Motor neuron (in vitro differentiated cells): Measurements from ENCODE around the gene IQCE. TPM values are rescaled to one million over a fixed set of nuclear protein-coding genes. Genes with fewer than 3 reads are reported as not detected.

Experiments
- ATAC-seq, 8 experiments: fragments of 200-7000 bp; cut with Tn5 transposase; replicated peaks in 6 of 8; 2 replicates each; pipeline ENCODE4 v1.8.0; 2021; ENCODE audit warnings: mild to moderate bottlenecking in 8 of 8, moderate library complexity in 8 of 8
- H3K27ac ChIP-seq, 2 donors: fragments of 250-450 bp; sonication (Bioruptor Pico); 2 replicates each; pipeline ENCODE4 v1.9.0; 2021; ENCODE audit warnings: antibody characterized with exemption in 2 of 2, mild to moderate bottlenecking in 2 of 2, moderate library complexity in 1 of 2
- H3K4me1 ChIP-seq, 2 donors: fragments of 250-450 bp; sonication (Bioruptor Pico); replicated peaks in 1 of 2; 2 replicates each; pipeline ENCODE4 v1.6.1; 2021; ENCODE audit warnings: antibody characterized with exemption in 2 of 2, mild to moderate bottlenecking in 2 of 2, moderate library complexity in 1 of 2
- H3K4me3 ChIP-seq, 5 donors: fragments of 250-450 bp; sonication (Bioruptor Pico); 2 replicates each; pipeline ENCODE4 v1.9.0; 2021; ENCODE audit warnings: antibody characterized with exemption in 5 of 5, mild to moderate bottlenecking in 5 of 5, moderate library complexity in 4 of 5
- WGBS, 10 experiments: fragments of 450-650 bp; shearing (Covaris generic); methylation state at CpG; one replicate each; pipeline ENCODE4 v1.0.0; 2022; 5-methylcytosine and 5-hydroxymethylcytosine counted together
- in situ Hi-C, 9 experiments: fragments of 400-800 bp; cut with MboI; loops; one replicate each; pipeline ENCODE4 v1.15.0; 2021; ENCODE audit warnings: low sequenced_read_pairs in 9 of 9, low pct_unique_long_range_greater_than_20kb in 2 of 9; ENCODE audit not compliant: unreplicated experiment in 9 of 9
- total RNA-seq, 8 experiments: library from RNA; unstranded; fragments of 300-600 nt; gene quantifications; 2 replicates each; pipeline versions ENCODE4 v1.2.3 to v1.2.4, GENCODE V29; 2022

Gene IQCE
- total RNA-seq, 8 experiments from 2014 or later: 5.5 to 26.5 (median 6.5) TPM

DNA sequence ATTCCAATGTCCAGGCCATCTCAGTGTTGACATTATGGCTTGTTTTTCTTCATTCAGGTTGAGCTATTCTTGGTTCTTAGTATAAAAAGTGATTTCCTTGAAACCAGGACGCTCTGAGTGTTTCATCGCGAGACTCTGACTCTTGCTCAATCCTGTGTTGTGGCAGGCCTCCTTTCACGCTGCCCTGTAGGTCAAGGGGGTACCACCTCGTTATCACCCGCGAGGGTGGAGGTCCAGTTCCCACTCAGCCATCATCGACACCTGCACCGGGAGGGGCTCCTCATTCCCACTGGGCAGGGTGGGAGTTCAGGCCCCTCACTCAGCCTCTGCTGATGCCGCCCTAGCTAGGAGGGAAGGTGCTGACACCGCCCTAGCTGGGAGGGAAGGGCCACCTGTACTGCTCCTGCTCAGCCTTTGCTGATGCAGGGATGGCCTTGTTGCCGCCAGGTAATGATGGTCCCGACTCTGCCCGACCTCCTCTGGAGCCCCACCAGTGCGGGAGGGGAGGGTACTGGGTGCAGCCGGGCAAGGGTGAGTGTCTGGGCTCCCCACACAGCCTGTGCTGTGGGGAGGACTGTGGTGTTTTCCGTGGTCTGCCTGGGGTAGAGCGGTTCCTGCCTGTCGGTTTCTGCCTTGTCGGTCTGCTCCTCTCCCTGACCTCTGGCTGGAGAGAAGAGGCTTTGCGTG, 16.4 kb downstream of the IQCE start:
- no peaks in the 10 kb centered on the region for H3K4me1 ChIP-seq
- ATAC-seq: no peak
- no peak overlapping the region for H3K4me3 ChIP-seq
- 60 to 100% (median 91%) methylated on average over 2 to 5 of the region's 21 CpGs; no CpG with 5 or more reads in 1 of the 10 experiments for WGBS, 10 experiments
- in situ Hi-C loops: no loop called here
- H3K27ac ChIP-seq: no peak overlapping the region

- ATAC-seq: no peak
- no peak overlapping the region for H3K27ac ChIP-seq
- no peaks in the 10 kb centered on the region for H3K4me1 ChIP-seq
- in situ Hi-C loops: no loop called here
- H3K4me3 ChIP-seq: no peak overlapping the region
- 50 to 100% (median 89%) methylated on average over 1 to 13 of the region's 21 CpGs; no CpG with 5 or more reads in 2 of the 10 experiments for WGBS, 10 experiments
These were observed 17.1 kb downstream of the IQCE start for GRCh38 chr7:2575733-2576340.

DNA sequence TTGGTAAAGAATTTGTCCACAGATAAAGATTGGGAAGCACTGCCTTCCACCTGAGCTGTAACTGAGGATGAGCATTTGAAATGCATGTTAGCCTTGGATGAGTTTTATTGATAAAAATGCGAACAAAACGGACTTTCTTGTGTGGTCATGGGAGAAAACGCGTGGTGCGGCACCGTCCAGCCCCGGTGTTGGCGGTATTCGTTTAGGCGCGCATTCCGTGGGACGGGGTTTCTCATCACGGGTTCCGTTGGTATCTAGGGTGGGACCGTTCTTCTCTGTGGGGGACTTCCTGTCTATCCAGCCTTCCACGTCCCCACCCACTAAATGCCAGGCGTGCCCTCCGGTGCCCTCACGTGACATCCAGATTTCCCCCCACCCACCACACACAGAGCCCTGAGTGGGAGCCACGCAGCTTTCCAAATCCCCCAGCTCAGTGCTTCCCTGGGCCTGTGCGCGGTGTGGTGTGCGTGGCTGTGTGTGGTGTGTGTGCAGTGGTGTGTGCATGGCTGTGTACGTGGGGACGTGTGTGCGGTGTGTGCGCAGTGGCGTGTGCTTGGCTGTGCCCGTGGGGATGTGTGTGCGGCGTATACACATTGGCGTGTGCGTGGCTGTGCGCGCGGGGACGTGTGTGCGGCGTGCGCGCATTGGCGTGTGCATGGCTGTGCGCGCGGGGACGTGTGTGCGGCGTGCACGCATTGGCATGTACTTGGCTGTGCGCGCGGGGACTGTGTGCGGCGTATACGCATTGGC, 18.1 kb downstream of the IQCE start:
- WGBS, 10 experiments: 93 to 100% (median 97%) methylated on average over 2 to 4 of the region's 56 CpGs; no CpG with 5 or more reads in 6 of the 10 experiments
- in situ Hi-C loops: no loop called here
- Histone ChIP-seq H3K27ac (no peak overlapping the region), H3K4me3 (no peak overlapping the region), H3K4me1 (no peaks in the 10 kb centered on the region)
- ATAC-seq: no peak

DNA sequence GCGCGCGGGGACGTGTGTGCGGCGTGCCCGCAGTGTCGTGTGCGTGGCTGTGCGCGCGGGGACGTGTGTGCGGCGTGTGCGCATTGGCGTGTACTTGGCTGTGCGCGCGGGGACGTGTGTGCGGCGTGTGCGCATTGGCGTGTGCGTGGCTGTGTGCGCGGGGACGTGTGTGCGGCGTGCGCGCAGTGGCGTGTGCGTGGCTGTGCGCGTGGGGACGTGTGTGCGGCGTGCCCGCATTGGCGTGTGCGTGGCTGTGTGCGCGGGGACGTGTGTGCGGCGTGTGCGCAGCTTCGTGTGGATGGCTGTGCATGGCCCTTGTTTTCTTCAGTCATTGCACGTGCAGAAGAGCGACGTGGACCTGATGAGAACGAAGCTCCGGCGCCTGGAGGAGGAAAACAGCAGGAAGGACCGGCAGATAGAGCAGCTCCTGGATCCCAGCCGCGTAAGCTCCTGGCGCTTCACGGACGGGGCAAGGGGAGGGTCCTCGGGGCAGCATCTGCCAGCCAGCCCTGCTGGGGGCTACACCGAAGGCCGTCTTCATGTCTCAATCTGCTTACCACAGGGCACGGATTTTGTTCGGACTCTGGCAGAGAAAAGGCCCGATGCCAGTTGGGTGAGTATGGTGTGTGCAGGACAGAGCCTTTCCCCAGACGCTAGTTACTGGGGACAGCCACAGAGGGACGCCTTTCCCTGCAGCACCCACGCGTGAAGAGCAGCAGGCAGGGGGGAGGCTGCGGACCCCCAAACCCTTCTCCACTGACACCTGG, 19.3 kb downstream of the IQCE start:
- Histone ChIP-seq H3K27ac (no peak overlapping the region), H3K4me1 (no peaks in the 10 kb centered on the region), H3K4me3 (no peak overlapping the region)
- 73 to 100% (median 94%) methylated on average over 1 to 25 of the region's 73 CpGs; no CpG with 5 or more reads in 4 of the 10 experiments for WGBS, 10 experiments
- no peak for ATAC-seq
- in situ Hi-C loops: no loop called here

DNA sequence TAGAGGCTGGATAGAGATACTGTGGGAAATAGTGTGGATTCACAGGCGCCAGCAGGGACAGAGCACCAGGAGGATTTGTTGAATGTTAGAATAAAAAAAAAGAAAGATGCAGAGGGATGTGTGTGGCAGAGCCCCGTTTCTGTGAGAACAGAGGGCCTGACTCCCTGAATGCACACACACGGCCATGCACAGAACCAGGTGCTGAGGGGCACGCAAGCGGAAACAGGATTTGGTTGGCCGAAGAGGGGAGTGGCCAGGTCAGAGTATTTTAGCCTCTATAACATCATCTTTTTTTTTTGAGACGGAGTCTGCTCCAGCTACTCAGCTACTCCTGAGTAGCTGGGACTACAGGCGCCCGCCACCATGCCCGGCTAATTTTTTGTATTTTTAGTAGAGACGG, 21.9 kb downstream of the IQCE start:
- ATAC-seq: no peak
- in situ Hi-C loops: no loop called here
- H3K4me3 ChIP-seq: no peak overlapping the region
- no peaks in the 10 kb centered on the region for H3K4me1 ChIP-seq
- WGBS, 10 experiments: 71 to 100% (median 95%) methylated on average over 1 to 6 of the region's 11 CpGs; no CpG with 5 or more reads in 1 of the 10 experiments
- no peak overlapping the region for H3K27ac ChIP-seq

DNA sequence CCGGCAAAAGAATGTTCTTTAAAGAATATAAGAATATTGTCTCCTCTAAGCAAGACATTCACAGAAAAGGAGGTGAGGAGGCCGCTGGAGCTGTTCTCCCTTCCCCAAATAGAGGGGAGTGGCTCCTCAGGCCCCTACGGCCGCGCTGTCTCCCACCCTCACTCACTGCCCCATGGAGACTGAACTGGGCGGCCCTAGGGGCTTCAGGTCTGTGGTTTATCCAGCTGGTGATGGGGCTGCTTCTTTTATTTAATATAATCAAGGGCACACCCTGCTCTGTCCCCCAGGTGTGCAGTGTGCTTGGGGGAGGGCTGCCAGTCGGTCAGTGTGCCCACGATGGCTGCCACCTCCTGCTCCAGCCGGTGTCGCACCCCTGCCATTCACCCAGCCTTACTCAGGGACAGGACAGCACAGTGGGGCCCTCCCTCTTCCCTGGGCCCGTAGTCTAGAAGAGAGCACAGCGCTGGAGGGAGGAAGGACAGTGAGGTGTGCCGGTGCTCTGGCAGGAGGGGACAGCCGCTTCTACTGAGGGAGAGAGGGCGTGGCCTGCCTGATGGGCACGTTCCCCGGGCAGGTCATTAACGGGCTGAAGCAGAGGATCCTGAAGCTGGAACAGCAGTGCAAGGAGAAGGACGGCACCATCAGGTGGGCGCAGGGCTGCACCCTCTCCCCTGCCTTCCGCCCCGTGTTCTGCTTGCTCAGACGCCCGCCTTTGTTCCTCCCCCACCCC, 23.4 kb downstream of the IQCE start:
- WGBS, 10 experiments: 68 to 83% (median 69%) methylated on average over 3 to 5 of the region's 24 CpGs; no CpG with 5 or more reads in 7 of the 10 experiments
- Histone ChIP-seq H3K27ac (no peak overlapping the region), H3K4me1 (no peaks in the 10 kb centered on the region), H3K4me3 (no peak overlapping the region)
- peak in 1 of 8 experiments; percentile 12 for ATAC-seq
- in situ Hi-C loops: no loop called here

- WGBS, 10 experiments: 33 to 95% (median 91%) methylated on average over 1 to 13 of the region's 54 CpGs; no CpG with 5 or more reads in 2 of the 10 experiments
- Histone ChIP-seq H3K4me3 (no peak overlapping the region), H3K27ac (no peak overlapping the region), H3K4me1 (no peaks in the 10 kb centered on the region)
- in situ Hi-C loops: no loop called here
- no peak for ATAC-seq
These were observed 25.2 kb downstream of the IQCE start for GRCh38 chr7:2583798-2584580.

- no peak overlapping the region for H3K4me3 ChIP-seq
- ATAC-seq: no peak
- no peak overlapping the region for H3K27ac ChIP-seq
- in situ Hi-C loops: no loop called here
- 47 to 100% (median 81%) methylated on average over 2 to 15 of the region's 19 CpGs; no CpG with 5 or more reads in 3 of the 10 experiments for WGBS, 10 experiments
- H3K4me1 ChIP-seq: no peaks in the 10 kb centered on the region
These were observed 26.7 kb downstream of the IQCE start for GRCh38 chr7:2585446-2585845.

- 92 to 100% (median 100%) methylated on average over 1 to 6 of the region's 24 CpGs; no CpG with 5 or more reads in 4 of the 10 experiments for WGBS, 10 experiments
- Histone ChIP-seq H3K4me3 (no peak overlapping the region), H3K4me1 (no peaks in the 10 kb centered on the region), H3K27ac (no peak overlapping the region)
- no peak for ATAC-seq
- in situ Hi-C loops: no loop called here
These were observed 27.7 kb downstream of the IQCE start for GRCh38 chr7:2586326-2587020.

DNA sequence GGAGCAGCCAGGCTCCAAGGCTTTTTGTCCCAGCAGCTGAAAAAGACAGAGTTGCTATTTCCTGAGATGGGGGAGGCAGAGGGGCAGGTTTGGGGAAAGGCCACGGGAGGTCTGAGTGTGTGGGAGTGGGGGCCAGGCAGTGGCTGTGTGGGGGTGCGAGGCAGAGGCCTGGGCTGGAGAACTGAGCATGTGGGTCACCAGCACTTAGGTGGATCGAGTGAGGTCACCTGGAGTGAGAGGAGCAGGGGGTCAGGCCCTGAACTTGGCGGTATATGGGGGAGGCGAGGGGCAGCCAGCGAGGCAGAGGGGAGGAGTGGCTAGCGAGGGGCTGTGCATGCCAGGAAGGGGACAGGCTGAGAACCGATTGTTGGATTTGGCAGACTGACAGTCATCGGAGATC, 28.4 kb downstream of the IQCE start:
- Histone ChIP-seq H3K4me1 (no peaks in the 10 kb centered on the region), H3K27ac (no peak overlapping the region), H3K4me3 (no peak overlapping the region)
- in situ Hi-C loops: no loop called here
- no peak for ATAC-seq
- 80 to 100% methylated on average over 1 of the region's 9 CpGs; no CpG with 5 or more reads in 8 of the 10 experiments for WGBS, 10 experiments

GRCh38 chr7:2587778-2588177, 29.0 kb downstream of the IQCE start:
- WGBS, 10 experiments: 88 to 100% (median 93%) methylated on average over 1 to 10 of the region's 21 CpGs; no CpG with 5 or more reads in 6 of the 10 experiments
- no peak overlapping the region for H3K27ac ChIP-seq
- in situ Hi-C loops: no loop called here
- no peak for ATAC-seq
- no peaks in the 10 kb centered on the region for H3K4me1 ChIP-seq
- H3K4me3 ChIP-seq: no peak overlapping the region
